Astrocyte of the spinal cord (primary cell): Measurements from ENCODE around the gene MND1.
A peak's percentile ranks its signal among the peaks of the same experiment; 100 is the strongest.

Experiments used
- DNase-seq: peaks from one replicate; pipeline ENCODE4 v3.0.0; 2011; ENCODE audit warnings: low read depth, low spot score
- H3K4me3 ChIP-seq: 2 replicates; pipeline ENCODE4 v1.5.1; 2011; ENCODE audit warnings: low read depth, mild to moderate bottlenecking, low read length, moderate library complexity
- CTCF ChIP-seq: IDR thresholded peaks from 2 replicates; pipeline ENCODE4 v1.5.1; 2012; ENCODE audit warnings: low read depth, mild to moderate bottlenecking, low read length, inconsistent platforms
- in situ Hi-C: cut with HindIII; loops from 2 replicates; pipeline ENCODE4 v1.10.0; 2017; ENCODE audit warnings: low sequenced_read_pairs

Gene MND1

GRCh38 chr4:153427363-153428071 is 83.0 kb downstream of the MND1 start:
- DNase-seq = peak; percentile 28
- TF ChIP-seq CTCF = no peak
- no peak overlapping the region for H3K4me3 ChIP-seq
- in situ Hi-C loops = no loop called here

- TF ChIP-seq CTCF = no peak
- no peak overlapping the region for H3K4me3 ChIP-seq
- in situ Hi-C loops = no loop called here
- no peak for DNase-seq
These were observed 84.5 kb downstream of the MND1 start for GRCh38 chr4:153428941-153429475.

- in situ Hi-C loops = no loop called here
- no peak overlapping the region for H3K4me3 ChIP-seq
- DNase-seq = peak; percentile 83
These were observed 88.7 kb downstream of the MND1 start for GRCh38 chr4:153432965-153433753.

GRCh38 chr4:153433754-153434105 is 89.2 kb downstream of the MND1 start:
- no peak for DNase-seq
- H3K4me3 ChIP-seq = no peak overlapping the region
- TF ChIP-seq CTCF = no peak
- in situ Hi-C loops = no loop called here

More at GRCh38 chr4:153432965-153433753, 88.7 kb downstream of the MND1 start:
- peak; percentile 58 for TF ChIP-seq CTCF

GRCh38 chr4:153434190-153434589 is 89.7 kb downstream of the MND1 start:
- no peak for TF ChIP-seq CTCF
- H3K4me3 ChIP-seq = no peak overlapping the region
- in situ Hi-C loops = no loop called here
- DNase-seq = no peak

GRCh38 chr4:153438916-153439756 is 94.6 kb downstream of the MND1 start:
- no peak for DNase-seq
- H3K4me3 ChIP-seq = no peak overlapping the region
- in situ Hi-C loops = no loop called here
- TF ChIP-seq CTCF = no peak
